GM21447 (cell line): Measurements from ENCODE around the gene TMF1.
A peak's percentile ranks its signal among the peaks of the same experiment; 100 is the strongest.

ENCODE experiments used
- ATAC-seq: cut with Tn5 transposase; IDR thresholded peaks from one replicate; pipeline ENCODE4 v1.9.1; 2021; ENCODE audit not compliant: unreplicated experiment

The TMF1 gene

GRCh38 chr3:69051756-69052471 lies at the start of gene TMF1:
TMF1 (minus strand) TSS chr3:69052333; CDS start chr3:69052086, 247 bp downstream.
- peak; percentile 96 for ATAC-seq

GRCh38 chr3:69099576-69099975 lies 47.4 kb upstream of the TMF1 start:
- ATAC-seq, result no peak

GRCh38 chr3:69097407-69098086 lies 45.4 kb upstream of the TMF1 start:
- ATAC-seq, result no peak

- ATAC-seq, result no peak
Measured at GRCh38 chr3:69096299-69096698, 44.2 kb upstream of the TMF1 start.

GRCh38 chr3:69095636-69096035 lies 43.5 kb upstream of the TMF1 start:
- no peak for ATAC-seq

GRCh38 chr3:69094467-69095205 lies 42.5 kb upstream of the TMF1 start:
- ATAC-seq, result no peak

GRCh38 chr3:69092030-69092516 lies 39.9 kb upstream of the TMF1 start:
- ATAC-seq, result peak; percentile 71

- no peak for ATAC-seq
Measured at GRCh38 chr3:69091389-69092029, 39.4 kb upstream of the TMF1 start.

- no peak for ATAC-seq
Measured at GRCh38 chr3:69090021-69090420, 37.9 kb upstream of the TMF1 start.

GRCh38 chr3:69088063-69088462 lies 35.9 kb upstream of the TMF1 start:
- ATAC-seq, result peak; percentile 25

- ATAC-seq, result no peak
Measured at GRCh38 chr3:69087030-69087791, 35.1 kb upstream of the TMF1 start.

GRCh38 chr3:69085833-69086722 lies 33.9 kb upstream of the TMF1 start:
- no peak for ATAC-seq

GRCh38 chr3:69085168-69085832 lies 33.2 kb upstream of the TMF1 start:
- no peak for ATAC-seq

GRCh38 chr3:69084326-69085167 lies 32.4 kb upstream of the TMF1 start, which contains the start of gene ARL6IP5:
ARL6IP5 (plus strand) TSS chr3:69084937; CDS start chr3:69085048, 111 bp downstream.
- ATAC-seq, result peak; percentile 49

- ATAC-seq, result peak; percentile 56
Measured at GRCh38 chr3:69082805-69083204, 30.7 kb upstream of the TMF1 start.

GRCh38 chr3:69082361-69082760 lies 30.2 kb upstream of the TMF1 start:
- no peak for ATAC-seq

- no peak for ATAC-seq
Measured at GRCh38 chr3:69081583-69082262, 29.6 kb upstream of the TMF1 start.
